Stimulated activated naive CD8-positive, alpha-beta T cell treated with anti-CD3 and anti-CD28 coated beads, Interleukin-15, Interleukin-2, amounts not matched to agents 100 U/mL and 50 U/mL, for 24 hours (primary cell): ENCODE results near the gene UTP18.
"Not testable (repeated sequence)": the region's sequence is repeated elsewhere in the genome, so short reads cannot be mapped to it uniquely, and the experiment has no call there.

Experiments used
- ATAC-seq: fragments of 150-1000 bp; cut with Tn5 transposase; one replicate; pipeline ENCODE4 v1.10.0; 2021
- DNase-seq: peaks from one replicate; pipeline ENCODE4 v3.0.0; 2021

Gene UTP18

GRCh38 chr17:51260237-51261023, at the start of gene UTP18:
TSS of gene UTP18 (plus strand) at chr17:51260546. CDS start at chr17:51260585, 39 bp downstream.
- peak; percentile 98 for DNase-seq
- ATAC-seq: peak; percentile 85

GRCh38 chr17:51214920-51215319, 45.4 kb upstream of the UTP18 start:
- ATAC-seq (no peak), DNase-seq (no peak)

GRCh38 chr17:51217946-51218345, 42.4 kb upstream of the UTP18 start:
- DNase-seq: no peak
- ATAC-seq: no peak

DNA sequence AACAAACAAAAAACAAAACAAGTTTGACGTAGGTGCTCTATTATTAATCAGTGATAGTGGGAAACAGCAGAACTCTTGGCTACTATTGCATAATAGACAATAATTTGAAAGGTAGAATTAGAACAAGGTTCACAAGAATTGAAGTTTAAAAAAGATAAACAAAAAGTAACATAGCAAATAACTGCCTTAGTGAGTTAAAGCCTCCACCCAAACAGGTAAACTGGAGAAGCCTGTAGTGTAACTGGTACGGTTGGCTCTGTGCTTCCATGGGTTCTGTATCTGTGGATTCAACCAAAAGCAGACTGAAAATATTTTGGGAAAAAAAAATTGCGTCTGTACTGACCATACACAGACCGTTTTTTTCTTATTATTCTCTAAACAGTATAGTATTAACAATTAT, 39.0 kb upstream of the UTP18 start:
- ATAC-seq: no peak
- DNase-seq: no peak

GRCh38 chr17:51224402-51225262, 35.7 kb upstream of the UTP18 start:
- no peak for ATAC-seq
- DNase-seq: no peak

DNA sequence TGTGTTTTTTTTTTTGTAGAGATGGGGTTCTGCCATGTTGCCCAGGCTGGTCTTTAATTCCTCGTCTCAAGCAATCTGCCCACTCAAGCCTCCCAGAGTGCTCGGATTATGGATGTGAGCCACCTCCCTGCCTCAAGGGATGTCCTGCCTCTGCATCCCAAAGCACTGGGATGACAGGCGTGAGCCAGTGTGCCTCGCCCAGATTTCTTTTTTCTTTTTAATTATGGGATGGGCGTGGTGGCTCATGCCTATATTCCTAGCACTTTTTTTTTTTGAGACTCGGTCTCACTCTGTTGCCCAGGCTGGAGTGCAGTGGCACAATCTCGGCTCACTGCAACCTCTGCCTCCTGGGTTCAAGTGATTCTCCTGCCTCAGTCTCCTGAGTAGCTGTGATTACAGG, 34.8 kb upstream of the UTP18 start:
- not testable (repeated sequence) for ATAC-seq

DNA sequence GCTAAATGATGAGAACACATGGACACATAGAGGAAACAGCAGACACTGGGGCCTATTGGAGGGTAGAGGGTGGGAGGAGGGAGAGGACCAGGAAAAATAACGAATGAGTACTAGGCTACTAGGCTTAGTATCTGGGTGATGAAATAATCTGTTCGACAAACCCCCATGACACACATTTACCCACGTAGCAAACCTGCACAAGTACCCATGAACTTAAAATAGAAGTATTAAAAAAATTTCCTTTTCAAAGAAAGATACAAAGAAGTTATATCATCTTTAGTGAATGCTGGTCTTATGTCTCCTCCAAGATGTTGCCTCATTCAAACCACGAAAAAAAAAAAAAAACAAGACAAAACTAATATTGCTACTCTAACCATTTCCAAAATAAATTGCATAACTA, 32.2 kb upstream of the UTP18 start:
- ATAC-seq (no peak), DNase-seq (no peak)

More for the DNA sequence above, 34.8 kb upstream of the UTP18 start:
- not testable (repeated sequence) for DNase-seq

GRCh38 chr17:51229889-51230288, 30.5 kb upstream of the UTP18 start:
- no peak for DNase-seq

GRCh38 chr17:51230306-51230705, 30.0 kb upstream of the UTP18 start:
- DNase-seq: no peak
- ATAC-seq: no peak

More at GRCh38 chr17:51229889-51230288, 30.5 kb upstream of the UTP18 start:
- ATAC-seq: no peak

GRCh38 chr17:51231999-51232398, 28.3 kb upstream of the UTP18 start:
- DNase-seq (no peak), ATAC-seq (no peak)

GRCh38 chr17:51234162-51234561, 26.2 kb upstream of the UTP18 start:
- DNase-seq (no peak), ATAC-seq (no peak)

DNA sequence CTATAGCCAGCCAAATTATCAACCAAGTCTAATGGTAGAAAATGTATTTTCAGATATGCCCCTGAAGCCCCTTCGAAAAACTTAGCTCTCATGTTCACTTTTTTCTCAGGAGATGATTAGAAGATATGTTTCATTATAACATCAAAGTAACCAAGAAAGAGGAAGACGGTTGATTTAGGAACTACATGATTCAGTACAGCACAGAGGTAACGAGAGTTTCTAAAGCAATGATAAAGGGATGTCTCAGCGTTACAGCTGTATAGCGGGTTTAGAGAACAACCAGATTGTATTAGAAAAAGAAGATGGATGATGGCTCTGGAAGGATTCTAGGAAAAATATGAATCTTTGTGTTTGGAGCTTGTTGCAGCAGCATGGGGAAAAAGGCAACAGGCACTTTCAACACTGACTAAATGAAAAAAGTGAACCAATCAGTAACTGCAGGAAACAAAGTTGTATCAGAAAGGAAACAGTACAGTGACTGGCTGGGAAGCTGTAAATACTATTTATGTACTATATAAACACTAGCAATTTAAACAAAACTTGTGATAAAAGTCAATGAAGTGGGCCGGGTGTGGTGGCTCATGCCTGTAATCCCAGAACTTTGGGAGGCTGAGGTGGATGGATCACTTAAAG, 22.0 kb upstream of the UTP18 start:
- peak; percentile 68 for ATAC-seq
- DNase-seq: no peak

DNA sequence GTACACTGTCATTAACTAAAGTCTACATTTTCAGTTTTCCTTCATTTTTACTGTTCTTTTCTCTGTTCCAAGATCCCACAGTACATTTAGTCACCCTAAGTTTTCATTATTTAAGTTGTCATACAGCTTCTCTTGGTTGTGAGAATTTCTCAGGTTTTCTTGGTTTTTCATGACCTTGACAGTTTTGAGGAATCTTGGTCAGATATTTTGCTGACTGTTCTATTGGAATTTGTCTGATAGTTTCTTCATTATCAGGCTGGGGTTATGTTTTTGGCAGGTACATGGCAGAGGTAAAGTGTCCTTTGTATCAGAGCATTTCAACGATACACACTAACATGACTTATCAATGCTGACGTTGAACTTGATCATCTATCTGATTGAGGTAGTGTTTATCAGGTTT, 20.1 kb upstream of the UTP18 start:
- no peak for ATAC-seq
- no peak for DNase-seq

DNA sequence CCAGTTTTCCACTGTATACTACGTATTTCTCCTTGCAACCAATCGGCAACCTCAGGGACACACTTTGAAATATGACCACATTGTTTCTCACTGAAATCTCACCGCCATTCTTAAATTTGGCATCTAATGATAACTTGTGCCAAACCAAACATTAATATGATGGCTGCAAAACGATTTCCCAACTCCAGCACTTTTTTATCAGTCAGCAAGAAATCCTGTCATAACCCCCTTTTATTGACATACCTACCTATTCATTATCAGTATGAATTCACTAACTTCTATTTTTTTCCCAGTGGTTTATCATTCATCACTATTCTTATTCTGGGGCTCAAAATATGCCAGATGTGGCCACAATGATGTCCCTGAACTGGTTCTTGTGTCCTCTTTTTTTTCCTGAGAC, 16.3 kb upstream of the UTP18 start:
- ATAC-seq: no peak
- DNase-seq: no peak

DNA sequence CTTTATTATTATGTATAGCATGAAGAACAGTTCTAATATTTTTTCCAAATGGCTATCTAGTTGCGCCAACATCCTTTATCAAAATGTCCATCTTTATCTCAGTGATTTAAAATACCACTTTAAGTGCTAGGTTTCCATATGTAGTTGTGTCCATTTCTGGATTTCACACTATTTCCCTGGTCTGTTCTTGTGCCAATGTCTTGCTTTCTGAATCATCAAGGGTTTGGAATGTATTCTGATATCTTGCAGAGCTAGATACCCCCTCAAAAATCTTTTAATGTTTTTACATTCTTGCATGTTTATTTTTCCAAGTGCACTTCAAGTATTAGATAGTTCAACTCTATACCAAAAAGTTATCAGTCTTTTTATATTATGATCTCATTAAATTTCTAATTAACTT, 14.8 kb upstream of the UTP18 start:
- no peak for DNase-seq
- no peak for ATAC-seq

DNA sequence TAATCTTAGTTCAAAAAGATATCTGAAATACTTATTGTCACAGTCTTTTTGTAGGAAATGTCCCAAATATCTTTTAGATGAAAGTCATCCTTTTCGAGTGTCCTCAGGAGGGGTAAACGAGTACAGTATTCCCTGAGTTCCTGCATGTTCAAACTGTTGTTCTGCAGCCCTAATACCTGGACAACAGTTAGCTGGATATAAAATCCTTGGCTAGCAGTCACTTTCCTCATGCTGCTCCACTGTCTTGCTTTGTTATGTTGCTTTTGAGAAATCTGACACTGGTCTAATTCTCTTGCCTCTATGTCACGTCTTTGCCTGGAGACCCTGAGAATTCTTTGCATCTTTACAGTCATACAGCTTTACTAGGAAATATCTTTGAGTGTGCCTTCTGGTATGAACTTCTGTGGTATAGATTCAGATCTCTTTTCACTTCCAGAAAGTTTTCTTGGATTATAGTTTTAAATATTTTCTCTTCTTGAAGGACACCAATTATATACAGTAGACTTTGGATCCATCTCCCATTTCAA, 10.0 kb upstream of the UTP18 start:
- no peak for ATAC-seq

DNA sequence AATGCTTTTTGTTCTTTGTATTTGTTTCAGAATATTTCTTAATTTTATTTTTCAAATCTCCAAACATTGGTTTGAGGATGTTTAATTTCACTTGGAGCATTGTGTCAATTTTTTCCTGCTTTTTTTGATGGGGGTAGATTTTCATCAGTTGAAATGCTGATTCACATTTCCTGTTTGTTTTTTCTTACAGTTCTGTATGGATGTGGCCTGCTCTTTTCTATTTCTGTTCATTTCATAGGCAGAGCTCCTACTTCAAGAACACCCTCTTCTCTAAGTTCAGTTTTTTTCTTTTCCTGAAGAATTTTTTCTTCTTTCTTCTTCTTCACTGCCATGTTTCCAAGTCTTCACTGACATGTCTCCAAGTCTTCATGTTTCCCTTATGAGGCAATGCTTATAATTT, 9.3 kb upstream of the UTP18 start:
- DNase-seq: no peak
- ATAC-seq: no peak

More for the DNA sequence above, 10.0 kb upstream of the UTP18 start:
- no peak for DNase-seq

DNA sequence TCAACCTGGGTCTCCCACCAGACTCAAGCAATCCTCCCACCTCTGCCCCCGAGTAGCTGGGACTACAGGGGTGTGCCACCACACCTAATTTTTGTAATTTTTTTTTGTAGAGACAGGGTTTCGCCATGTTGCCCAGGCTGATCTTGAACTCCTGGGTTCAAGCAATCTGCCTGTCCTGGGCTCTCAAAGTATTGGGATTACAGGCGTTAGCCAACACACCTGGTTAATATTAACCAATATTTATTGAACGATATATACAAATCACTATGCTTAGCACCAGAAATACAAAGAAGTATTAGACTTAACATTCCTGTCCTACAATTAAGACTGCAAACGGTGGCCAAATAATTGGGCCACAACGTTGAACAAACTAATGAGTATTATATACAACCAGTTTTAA, 4.7 kb upstream of the UTP18 start:
- DNase-seq: no peak
- no peak for ATAC-seq

DNA sequence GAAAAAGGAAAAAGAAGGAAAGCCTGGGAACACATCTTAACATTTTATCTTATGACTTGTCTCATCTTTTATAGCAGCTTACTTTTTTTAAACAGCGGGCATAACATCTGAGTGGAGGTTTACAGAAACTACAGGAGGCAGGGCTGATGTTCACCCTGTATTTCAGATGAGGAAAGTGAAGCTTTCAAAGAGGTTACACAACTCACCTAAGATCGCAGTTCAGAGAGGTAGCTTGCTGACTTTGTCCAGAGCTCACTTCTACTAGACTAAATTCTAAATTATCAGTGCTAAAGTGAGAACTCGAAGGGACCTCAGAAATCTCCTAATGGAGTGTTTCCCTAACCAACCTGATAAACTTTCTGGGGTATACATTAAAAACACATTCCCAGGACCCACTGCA, 4.2 kb upstream of the UTP18 start:
- no peak for DNase-seq

DNA sequence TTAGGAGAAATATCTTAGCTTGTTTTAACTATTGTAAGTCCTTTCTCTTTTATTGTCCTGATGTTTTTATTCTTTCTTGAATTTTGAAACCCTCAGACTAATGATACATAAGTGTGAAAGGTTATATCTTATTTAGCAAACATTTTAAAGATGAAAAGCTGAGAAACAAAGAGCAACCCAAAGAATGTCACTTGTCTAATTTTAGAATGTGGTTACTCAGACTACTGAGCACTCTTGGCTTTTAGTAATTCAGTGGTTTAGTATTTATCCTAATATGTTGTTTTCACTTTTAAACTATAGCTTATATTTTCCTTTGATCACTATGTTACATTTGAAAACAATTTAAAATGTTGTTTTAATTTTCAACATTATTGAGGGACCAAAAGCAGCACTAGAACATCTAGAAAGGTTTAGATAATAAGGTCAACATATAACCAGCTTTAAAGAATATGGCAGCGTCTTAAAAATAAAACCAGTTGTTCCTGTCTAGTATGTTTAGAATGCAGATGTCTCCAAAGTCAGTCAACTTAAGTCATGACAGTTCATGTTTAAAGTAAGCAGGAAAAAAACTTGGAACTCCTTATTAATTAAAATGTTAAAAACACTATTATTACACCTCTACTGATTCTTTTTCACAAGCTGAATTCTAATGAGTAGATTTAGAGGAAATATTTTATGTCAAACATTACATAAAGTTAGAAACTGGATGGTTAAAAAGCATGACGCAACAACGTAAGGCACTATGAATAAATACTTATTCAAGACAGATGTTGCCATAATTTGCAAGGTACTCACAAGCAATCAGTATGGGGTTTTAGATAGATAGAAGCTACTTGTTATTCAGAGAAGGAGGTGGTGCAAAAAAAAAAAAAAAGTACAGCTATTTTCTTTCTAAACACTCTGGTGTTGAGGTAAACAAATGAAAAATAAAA, 2.9 kb upstream of the UTP18 start:
- ATAC-seq: no peak
- DNase-seq: no peak

More for the DNA sequence above, 4.2 kb upstream of the UTP18 start:
- no peak for ATAC-seq
